GM12878 (cell line): ENCODE measurements around the gene FKBP15. TPM values are rescaled to one million over a fixed set of nuclear protein-coding genes. Genes with fewer than 3 reads are reported as not detected.

Experiments used
- ATAC-seq: fragments of 200-7000 bp; cut with Tn5 transposase; 3 replicates; pipeline ENCODE4 v1.9.1; 2020; ENCODE audit warnings: mild to moderate bottlenecking, moderate library complexity
- BruUV-seq: library from RNA; stranded (reverse); fragments of 400-500 nt; replicated peaks from 2 replicates; lab custom pipeline; 2021; lab: Mats Ljungman, UMichigan
- CTCF ChIA-PET: fragments of 300-600 bp; sonication (Branson Sonifier 250); formaldehyde crosslinking; extraction: SDS; loops from one replicate; lab custom pipeline; 2021; ENCODE audit warnings: inconsistent platforms; lab: Yijun Ruan, JAX
- POLR2A ChIA-PET: fragments of 350-600 bp; formaldehyde crosslinking; extraction: SDS; loops from one replicate; lab custom pipeline; 2021; ENCODE audit warnings: inconsistent platforms; lab: Charles Lee
- RAD21 ChIA-PET: fragments of 300-600 bp; sonication (Branson Sonifier 250); formaldehyde crosslinking; loops from one replicate; lab custom pipeline; 2023; ENCODE audit warnings: antibody characterized with exemption; ENCODE audit not compliant: unreplicated experiment; lab: Charles Lee
- SMC1A ChIA-PET: fragments of 300-600 bp; sonication (Branson Sonifier 250); formaldehyde crosslinking; loops from one replicate; lab custom pipeline; 2023; ENCODE audit not compliant: unreplicated experiment, uncharacterized antibody; lab: Charles Lee
- DNase-seq: peaks from one replicate; pipeline ENCODE4 v3.0.0-alpha.2; 2011; ENCODE audit warnings: low read depth, low spot score
- FAIRE-seq: peaks from 3 replicates; lab custom pipeline; 2011; peaks lifted over from hg19 to GRCh38; lab: Jason Lieb, UNC
- H2AFZ ChIP-seq: 2 replicates; pipeline ENCODE4 v1.6.0; 2011; ENCODE audit warnings: low read depth, low read length, control low read depth; ENCODE audit not compliant: control insufficient read depth
- H3K27ac ChIP-seq: 2 replicates; pipeline ENCODE4 v1.5.1; 2011; ENCODE audit warnings: control low read depth; ENCODE audit not compliant: control insufficient read depth, insufficient read depth
- H3K27me3 ChIP-seq, 2 experiments: replicated peaks in 1 of 2; 2 replicates each; pipeline versions ENCODE4 v1.6.0 to v1.6.1; 2011; ENCODE audit warnings: low read length in 1 of 2; ENCODE audit not compliant: control insufficient read depth in 2 of 2, insufficient read depth in 2 of 2
- H3K36me3 ChIP-seq, 2 experiments: 2 replicates each; pipeline ENCODE4 v1.5.1; 2011; ENCODE audit warnings: low read length in 1 of 2; ENCODE audit not compliant: control insufficient read depth in 2 of 2, insufficient read depth in 2 of 2
- H3K4me1 ChIP-seq: 2 replicates; pipeline ENCODE4 v1.6.1; 2011; ENCODE audit warnings: mild to moderate bottlenecking, low read length, moderate library complexity, mixed read lengths; ENCODE audit not compliant: control insufficient read depth, insufficient read depth
- H3K4me2 ChIP-seq: 2 replicates; pipeline ENCODE4 v1.6.0; 2011; ENCODE audit warnings: control low read depth; ENCODE audit not compliant: control insufficient read depth, insufficient read depth
- H3K4me3 ChIP-seq: fragments of 200-600 bp; sonication (generic); 2 replicates; pipeline ENCODE4 v1.5.1; 2016
- H3K79me2 ChIP-seq: 2 replicates; pipeline ENCODE4 v1.6.0; 2011; ENCODE audit warnings: low read length; ENCODE audit not compliant: control insufficient read depth, insufficient read depth
- H3K9ac ChIP-seq: 2 replicates; pipeline ENCODE4 v1.8.0; 2011; ENCODE audit warnings: low read length, control low read depth, mixed read lengths; ENCODE audit not compliant: control insufficient read depth, insufficient read depth
- H3K9me3 ChIP-seq: replicated peaks from 3 replicates; pipeline ENCODE4 v1.5.1; 2011; ENCODE audit warnings: mild to moderate bottlenecking, low read length; ENCODE audit not compliant: control insufficient read depth, insufficient read depth
- H4K20me1 ChIP-seq: 2 replicates; pipeline ENCODE4 v1.6.0; 2011; ENCODE audit not compliant: control insufficient read depth, insufficient read depth
- ATF2 ChIP-seq: IDR thresholded peaks from 2 replicates; pipeline ENCODE4 v1.6.1; 2012; ENCODE audit warnings: low read length, inconsistent platforms
- ATF7 ChIP-seq: fragments of 450-650 bp; IDR thresholded peaks from 2 replicates; pipeline ENCODE4 v1.6.1; 2016; ENCODE audit warnings: low read depth, mild to moderate bottlenecking
- CEBPZ ChIP-seq: fragments of 150-350 bp; IDR thresholded peaks from 2 replicates; pipeline ENCODE4 v1.6.1; 2016; ENCODE audit warnings: low read depth, low read length
- E2F8 ChIP-seq: fragments of 450-650 bp; IDR thresholded peaks from 2 replicates; pipeline ENCODE4 v1.6.1; 2018; ENCODE audit warnings: mild to moderate bottlenecking, low read depth, moderate library complexity; ENCODE audit not compliant: partially characterized antibody
- IRF4 ChIP-seq: IDR thresholded peaks from 2 replicates; pipeline ENCODE4 v1.6.1; 2011; ENCODE audit warnings: low read depth, low read length
- RB1 ChIP-seq: fragments of 450-650 bp; formaldehyde crosslinking; IDR thresholded peaks from 2 replicates; pipeline ENCODE4 v1.6.1; 2017; ENCODE audit warnings: mild to moderate bottlenecking, borderline replicate concordance
- SIN3A ChIP-seq: IDR thresholded peaks from 2 replicates; pipeline ENCODE4 v1.6.1; 2012; ENCODE audit warnings: low read depth, low read length, improper control_type of control experiment
- SPI1 ChIP-seq: IDR thresholded peaks from 2 replicates; pipeline ENCODE4 v1.6.1; 2011; ENCODE audit warnings: low read depth, mild to moderate bottlenecking, low read length, moderate library complexity, borderline replicate concordance; ENCODE audit not compliant: insufficient read depth
- TCF3 ChIP-seq: IDR thresholded peaks from 2 replicates; pipeline ENCODE4 v1.6.1; 2012; ENCODE audit warnings: low read depth, mild to moderate bottlenecking, low read length, borderline replicate concordance; ENCODE audit not compliant: insufficient read depth
- YY1 ChIP-seq: IDR thresholded peaks from 2 replicates; pipeline ENCODE4 v1.6.1; 2011; ENCODE audit warnings: low read depth, mild to moderate bottlenecking, low read length
- ZBTB40 ChIP-seq: fragments of 450-650 bp; IDR thresholded peaks from 2 replicates; pipeline ENCODE4 v1.6.1; 2016; ENCODE audit warnings: mild to moderate bottlenecking, moderate library complexity, borderline replicate concordance
- WGBS: methylation state at CpG from one replicate; pipeline ENCODE4 v1.1.6; 2016; ENCODE audit warnings: low lambda C conversion rate; ENCODE audit not compliant: insufficient replicate concordance, insufficient coverage; ENCODE audit errors: missing lambda C conversion rate; 5-methylcytosine and 5-hydroxymethylcytosine counted together
- in situ Hi-C: fragments of 300-500 bp; cut with MboI; formaldehyde crosslinking; loops from 9 replicates; pipeline ENCODE4 v1.14.3; 2018; ENCODE audit warnings: mixed read lengths
- intact Hi-C: fragments of 100-400 bp; cut with micrococcal nuclease; formaldehyde crosslinking; loops from one replicate; pipeline ENCODE4 v1.14.2; 2022; ENCODE audit not compliant: unreplicated experiment
- polyA plus RNA-seq, 11 experiments: library from polyadenylated mRNA; depleted of rRNA in 4 of 11; unstranded in 6 of 11; stranded (reverse) in 5 of 11; fragments of >200 nt; fragmentation: Nextera tagmentation in 4 of 11; fragmentation: Illumina TruSeq in 1 of 11; extraction: Ambion mirVana in 4 of 11; extraction: Trizol in 1 of 11; gene quantifications; 1 replicate in 1 of 11; 2 replicates in 10 of 11; pipeline versions ENCODE4 v1.2.1 to v1.2.3, GENCODE V29; 2011 to 2016; ENCODE audit warnings: inconsistent platforms in 2 of 11, missing spikeins in 2 of 11, low read depth in 1 of 11
- total RNA-seq, 4 experiments: library from RNA; depleted of rRNA in 3 of 4; stranded (reverse); fragments of >200 nt in 3 of 4; fragmentation: Illumina TruSeq in 1 of 4; extraction: Trizol in 1 of 4; gene quantifications; 2 replicates each; pipeline versions ENCODE4 v1.2.1 to v1.2.3, GENCODE V29; 2013 to 2021

Gene FKBP15
- total and polyA plus RNA-seq, 10 of the 15 experiments (the other 5 are each of a cell fraction or from before 2014, with no cell fraction given), result 5.0 to 53.4 (median 21.2) TPM

DNA sequence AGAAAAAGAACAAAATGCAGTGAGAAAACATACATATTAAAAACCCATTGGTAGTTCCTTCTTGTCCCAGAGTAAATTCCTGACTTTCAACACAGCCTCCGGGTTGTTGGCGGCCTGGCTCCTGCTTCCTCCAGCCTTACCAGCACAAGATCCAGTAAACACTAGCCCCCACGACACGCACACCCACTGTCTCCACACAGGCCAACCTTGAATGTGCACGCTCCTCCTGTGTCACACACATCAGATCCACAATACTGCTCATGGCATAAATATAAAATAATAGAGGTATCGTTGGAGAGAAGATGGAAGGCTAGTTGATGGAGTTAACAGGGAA, 72.7 kb downstream of the FKBP15 start:
- FAIRE-seq (no peak), ATAC-seq (no peak), DNase-seq (no peak)
- H3K27ac ChIP-seq, result no peak overlapping the region
- intact Hi-C loops, result no loop called here
- H3K9me3 ChIP-seq, result no peaks in the 10 kb centered on the region
- no peak overlapping the region for H3K9ac ChIP-seq
- H4K20me1 ChIP-seq, result no peaks in the 10 kb centered on the region; the same call in 1 of the 2 replicates
- ChIA-PET RAD21 (no interaction called here), CTCF (no interaction called here), POLR2A (no interaction called here), SMC1A (no interaction called here)
- H3K79me2 ChIP-seq, result no peaks in the 10 kb centered on the region
- BruUV-seq, result no TSS peak
- H2AFZ ChIP-seq, result no peak overlapping the region
- H3K27me3 ChIP-seq, result no peaks in the 10 kb centered on the region; a peak in 1 of 4 replicates
- no peak overlapping the region for H3K4me2 ChIP-seq
- H3K36me3 ChIP-seq, result no peaks in the 10 kb centered on the region
- no peak overlapping the region for H3K4me3 ChIP-seq
- in situ Hi-C loops, result no loop called here
- WGBS, result 53% methylated on average over 6 of the region's 6 CpGs
- no peaks in the 10 kb centered on the region for H3K4me1 ChIP-seq
- no peak for TF ChIP-seq IRF4
- TF ChIP-seq YY1, result no peak
- no peak for TF ChIP-seq RB1
- TF ChIP-seq ZBTB40, result no peak
- TF ChIP-seq ATF7, result no peak
- TF ChIP-seq SIN3A, result no peak
- TF ChIP-seq TCF3, result no peak
- TF ChIP-seq ATF2, result no peak
- no peak for TF ChIP-seq E2F8
- TF ChIP-seq SPI1, result no peak
- TF ChIP-seq CEBPZ, result no peak
